Esophagus squamous epithelium (tissue), 4 donors: ENCODE measurements around the gene SH3GL2.
A peak's percentile ranks its signal among the peaks of the same experiment; 100 is the strongest.

Experiments used
- CTCF ChIP-seq, 6 experiments: fragments of 450-650 bp in 4 of 6; fragments of 200-600 bp in 2 of 6; sonication (generic) in 2 of 6; IDR thresholded peaks; one replicate each; pipeline ENCODE4 v1.5.1; 2016 to 2019; ENCODE audit warnings: antibody characterized with exemption in 6 of 6, mild to moderate bottlenecking in 4 of 6, moderate library complexity in 4 of 6
- POLR2A ChIP-seq, 4 donors: fragments of 450-650 bp; IDR thresholded peaks; one replicate each; pipeline ENCODE4 v1.6.1; 2017; ENCODE audit warnings: antibody characterized with exemption in 4 of 4, mild to moderate bottlenecking in 4 of 4, moderate library complexity in 3 of 4

- TF ChIP-seq CTCF (IDR thresholded peaks at IDR 0.05), result peak; percentile 58 to 83 (median 79)
- TF ChIP-seq POLR2A (IDR thresholded peaks at IDR 0.05), result no peak
Measured at GRCh38 chr9:17810728-17811571, 232.1 kb downstream of the SH3GL2 start.
